Large intestine (tissue), 3 donors: ENCODE data around the gene RGS6. TPM values are rescaled to one million over a fixed set of nuclear protein-coding genes. Genes with fewer than 3 reads are reported as not detected.

Source experiments
- DNase-seq, 2 donors: peaks; one replicate each; pipeline versions ENCODE4 v3.0.0 to v3.0.0-alpha.2; 2013
- H3K27ac ChIP-seq: one replicate; pipeline ENCODE4 v1.5.1; 2013; ENCODE audit warnings: low read length
- H3K27me3 ChIP-seq: 2 replicates; pipeline ENCODE4 v1.6.1; 2013; ENCODE audit warnings: low read length; ENCODE audit not compliant: control insufficient read depth, insufficient read depth
- H3K36me3 ChIP-seq: 2 replicates; pipeline ENCODE4 v1.6.1; 2013; ENCODE audit warnings: low read length; ENCODE audit not compliant: control insufficient read depth, insufficient read depth
- H3K4me1 ChIP-seq: one replicate; pipeline ENCODE4 v1.6.1; 2013; ENCODE audit warnings: low read length; ENCODE audit not compliant: control insufficient read depth, insufficient read depth
- H3K4me3 ChIP-seq: one replicate; pipeline ENCODE4 v1.5.1; 2013; ENCODE audit warnings: low read length
- H3K9me3 ChIP-seq: one replicate; pipeline ENCODE4 v1.6.1; 2013; ENCODE audit warnings: mild to moderate bottlenecking, low read depth, low read length, moderate library complexity; ENCODE audit not compliant: control insufficient read depth
- WGBS: methylation state at CpG from one replicate; pipeline ENCODE4 v1.1.5; 2013; ENCODE audit warnings: low lambda C conversion rate; ENCODE audit not compliant: insufficient coverage; 5-methylcytosine and 5-hydroxymethylcytosine counted together
- polyA plus RNA-seq: library from polyadenylated mRNA; unstranded; fragments of 120-200 nt; gene quantifications from one replicate; pipeline ENCODE4 v1.2.1, GENCODE V29; 2013

The RGS6 gene
- polyA plus RNA-seq, 1 donor, result 2.7 TPM

DNA sequence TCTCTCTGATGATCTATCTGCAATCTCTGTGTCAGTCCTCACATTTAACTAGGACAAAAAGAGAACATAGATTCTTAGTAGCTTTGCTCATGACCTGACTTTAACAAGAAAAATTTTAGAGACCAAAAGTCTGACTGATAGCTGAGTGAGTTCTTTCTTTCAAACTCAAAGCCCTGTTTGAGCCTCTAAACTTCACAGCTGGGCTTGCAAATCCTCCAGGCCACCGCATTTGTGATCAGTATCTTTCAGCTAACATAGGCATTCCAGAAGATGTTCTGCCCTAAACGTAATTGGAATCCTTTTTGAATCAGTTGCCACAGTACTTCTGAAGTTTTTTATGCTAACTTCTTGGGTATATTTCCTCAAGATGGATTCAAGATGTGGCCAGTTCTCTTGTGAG, 502.6 kb downstream of the RGS6 start:
- Histone ChIP-seq H3K9me3 (no peaks in the 10 kb centered on the region), H3K4me1 (no peaks in the 10 kb centered on the region), H3K27ac (no peak overlapping the region), H3K4me3 (no peak overlapping the region), H3K27me3 (peaks cover 3% of the 10 kb centered on the region), H3K36me3 (no peaks in the 10 kb centered on the region)
- no CpG with 5 or more reads among the region's 2 CpGs for WGBS
- no peak for DNase-seq

DNA sequence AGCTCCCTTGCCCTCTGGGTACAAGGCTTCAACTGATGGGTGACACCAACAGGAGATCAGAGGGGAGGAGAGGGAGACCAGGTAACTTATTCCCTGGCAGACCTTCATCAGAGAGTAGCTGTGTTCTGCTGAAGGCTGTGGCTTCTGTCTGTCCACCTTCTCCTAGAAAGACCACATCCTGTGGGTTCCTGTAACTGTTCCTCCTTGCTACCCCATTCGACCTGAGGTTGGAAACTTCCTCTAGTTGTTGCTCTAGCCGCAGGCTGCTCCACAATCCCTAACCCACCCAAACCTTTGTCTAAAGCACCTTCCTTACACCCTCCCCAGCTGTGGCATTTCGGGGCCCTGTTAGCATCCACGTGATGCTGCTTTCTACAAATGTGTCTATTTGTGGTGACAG, 507.5 kb downstream of the RGS6 start:
- no peaks in the 10 kb centered on the region for H3K36me3 ChIP-seq
- H3K27ac ChIP-seq, result no peak overlapping the region
- H3K9me3 ChIP-seq, result no peaks in the 10 kb centered on the region
- H3K27me3 ChIP-seq, result peaks cover 3% of the 10 kb centered on the region
- no peak for DNase-seq
- WGBS, result no CpG with 5 or more reads among the region's 4 CpGs
- no peaks in the 10 kb centered on the region for H3K4me1 ChIP-seq
- H3K4me3 ChIP-seq, result no peak overlapping the region

GRCh38 chr14:72443256-72443655, 511.0 kb downstream of the RGS6 start:
- H3K36me3 ChIP-seq, result no peaks in the 10 kb centered on the region
- 100% methylated on average over 1 of the region's 2 CpGs for WGBS
- H3K9me3 ChIP-seq, result no peaks in the 10 kb centered on the region
- no peak overlapping the region for H3K27ac ChIP-seq
- H3K4me1 ChIP-seq, result no peaks in the 10 kb centered on the region
- DNase-seq, result no peak
- no peaks in the 10 kb centered on the region for H3K27me3 ChIP-seq
- no peak overlapping the region for H3K4me3 ChIP-seq

- H3K36me3 ChIP-seq, result no peaks in the 10 kb centered on the region
- no peak for DNase-seq
- no CpG with 5 or more reads among the region's 8 CpGs for whole genome bisulfite sequencing
Observed at GRCh38 chr14:72443991-72444441, 511.8 kb downstream of the RGS6 start.

GRCh38 chr14:72444701-72445100, 512.5 kb downstream of the RGS6 start:
- no peak overlapping the region for H3K27ac ChIP-seq
- no peak overlapping the region for H3K4me3 ChIP-seq
- H3K9me3 ChIP-seq, result no peaks in the 10 kb centered on the region
- H3K4me1 ChIP-seq, result no peaks in the 10 kb centered on the region
- DNase-seq, result no peak
- no CpG with 5 or more reads among the region's 6 CpGs for WGBS
- no peaks in the 10 kb centered on the region for H3K36me3 ChIP-seq
- no peaks in the 10 kb centered on the region for H3K27me3 ChIP-seq

More at GRCh38 chr14:72443991-72444441, 511.8 kb downstream of the RGS6 start:
- no peaks in the 10 kb centered on the region for H3K4me1 ChIP-seq
- no peak overlapping the region for H3K27ac ChIP-seq
- no peak overlapping the region for H3K4me3 ChIP-seq
- H3K27me3 ChIP-seq, result no peaks in the 10 kb centered on the region
- no peaks in the 10 kb centered on the region for H3K9me3 ChIP-seq

DNA sequence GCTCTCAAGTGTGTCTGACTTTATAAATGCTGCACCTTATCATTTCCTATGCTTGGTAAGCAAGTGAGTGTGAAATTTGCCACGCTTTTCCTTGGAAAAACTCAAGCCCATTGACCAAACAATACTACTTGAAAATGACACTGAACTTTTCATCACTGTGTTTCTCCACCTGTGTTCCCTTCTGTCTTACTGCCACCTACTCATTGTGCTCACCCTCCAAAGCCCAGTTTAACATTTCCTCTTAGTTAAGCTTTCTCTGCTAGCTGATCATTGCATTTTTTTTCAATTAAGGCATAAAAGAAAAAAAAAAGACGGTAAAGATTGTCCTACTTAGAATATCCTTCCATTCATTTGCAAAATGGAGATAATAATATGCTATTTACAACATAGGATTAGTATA, 516.0 kb downstream of the RGS6 start:
- H3K4me1 ChIP-seq, result peaks cover 4% of the 10 kb centered on the region
- H3K36me3 ChIP-seq, result no peaks in the 10 kb centered on the region
- 86% methylated on average over 1 of the region's 2 CpGs for WGBS

GRCh38 chr14:72450473-72451044, 518.3 kb downstream of the RGS6 start:
- Histone ChIP-seq H3K27me3 (no peaks in the 10 kb centered on the region), H3K27ac (no peak overlapping the region), H3K4me1 (peaks cover 4% of the 10 kb centered on the region), H3K36me3 (no peaks in the 10 kb centered on the region), H3K4me3 (no peak overlapping the region), H3K9me3 (no peaks in the 10 kb centered on the region)
- DNase-seq, result no peak
- WGBS, result 100% methylated on average over 1 of the region's 7 CpGs

More for the DNA sequence above, 516.0 kb downstream of the RGS6 start:
- Histone ChIP-seq H3K9me3 (no peaks in the 10 kb centered on the region), H3K27ac (no peak overlapping the region), H3K27me3 (no peaks in the 10 kb centered on the region), H3K4me3 (no peak overlapping the region)
- no peak for DNase-seq

DNA sequence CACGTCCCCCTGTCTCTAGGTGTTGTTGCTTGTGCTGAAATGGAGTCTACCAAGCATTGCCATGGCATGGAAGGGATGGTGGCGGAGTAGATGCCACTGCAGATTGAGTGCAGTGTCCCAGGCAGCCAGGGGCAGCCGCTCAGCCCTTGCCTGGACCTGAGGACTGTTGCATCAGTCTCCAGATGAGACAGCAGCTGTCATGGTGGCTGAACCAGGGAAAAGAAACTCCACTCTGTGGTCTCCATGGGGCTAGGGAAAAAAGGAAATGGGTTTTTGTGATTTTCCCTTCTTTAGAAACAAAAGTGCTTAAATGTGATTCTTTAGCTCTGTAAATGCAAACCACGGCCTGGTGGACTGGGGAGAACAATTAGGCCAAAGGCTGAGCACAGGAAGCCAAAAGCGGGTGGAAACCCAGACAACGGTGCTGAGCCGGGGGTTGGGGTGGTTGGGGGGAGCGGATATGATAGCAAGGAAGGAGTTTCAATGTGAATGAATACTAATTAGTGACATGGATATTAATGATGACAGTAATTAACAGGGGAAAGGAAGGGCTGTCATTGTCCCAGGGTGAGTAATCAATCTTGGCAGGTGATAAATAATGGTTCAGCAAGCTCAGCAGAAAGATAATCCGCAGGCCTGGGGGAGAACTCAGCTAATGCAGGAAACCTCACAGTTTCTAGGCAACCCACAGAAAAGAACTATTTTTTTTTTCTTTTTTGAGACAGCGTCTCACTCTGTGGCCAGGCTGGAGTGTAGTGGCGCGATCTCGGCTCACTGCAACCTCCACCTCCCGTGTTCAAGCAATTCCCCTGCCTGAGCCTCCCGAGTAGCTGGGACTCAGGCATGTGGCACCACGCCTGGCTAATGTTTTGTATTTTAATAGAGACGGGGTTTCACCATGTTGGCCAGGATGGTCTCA, 519.1 kb downstream of the RGS6 start:
- Histone ChIP-seq H3K9me3 (no peaks in the 10 kb centered on the region), H3K36me3 (no peaks in the 10 kb centered on the region), H3K27ac (no peak overlapping the region), H3K4me1 (peaks cover 4% of the 10 kb centered on the region), H3K4me3 (no peak overlapping the region), H3K27me3 (no peaks in the 10 kb centered on the region)
- 80% methylated on average over 1 of the region's 17 CpGs for WGBS
- peak in 1 of 2 donors; percentile 22 for DNase-seq

- H3K9me3 ChIP-seq, result no peaks in the 10 kb centered on the region
- no peaks in the 10 kb centered on the region for H3K27me3 ChIP-seq
- peaks cover 4% of the 10 kb centered on the region for H3K4me1 ChIP-seq
- WGBS, result no CpG with 5 or more reads among the region's 5 CpGs
- no peaks in the 10 kb centered on the region for H3K36me3 ChIP-seq
- no peak for DNase-seq
- H3K4me3 ChIP-seq, result no peak overlapping the region
- no peak overlapping the region for H3K27ac ChIP-seq
Observed at GRCh38 chr14:72452774-72453173, 520.5 kb downstream of the RGS6 start.

- no peaks in the 10 kb centered on the region for H3K9me3 ChIP-seq
- no peak for DNase-seq
- no peaks in the 10 kb centered on the region for H3K36me3 ChIP-seq
- H3K4me1 ChIP-seq, result peaks cover 4% of the 10 kb centered on the region
- WGBS, result 0% methylated on average over 1 of the region's 3 CpGs
- no peak overlapping the region for H3K27ac ChIP-seq
- H3K27me3 ChIP-seq, result no peaks in the 10 kb centered on the region
- no peak overlapping the region for H3K4me3 ChIP-seq
Observed at GRCh38 chr14:72454388-72455160, 522.3 kb downstream of the RGS6 start.
